KOPT-K1 (cell line): Measurements from ENCODE around the gene TBC1D5.
"Not testable (repeated sequence)": the region's sequence is repeated elsewhere in the genome, so short reads cannot be mapped to it uniquely, and the experiment has no call there.

Source experiments
- H3K27ac ChIP-seq: fragments of 200-600 bp; sonication (generic); 2 replicates; pipeline ENCODE4 v1.5.1; 2016; ENCODE audit warnings: antibody characterized with exemption, mild to moderate bottlenecking, low read depth, low read length; ENCODE audit not compliant: poor library complexity, severe bottlenecking
- H3K36me3 ChIP-seq: fragments of 200-600 bp; sonication (generic); 2 replicates; pipeline ENCODE4 v1.5.1; 2017; ENCODE audit warnings: antibody characterized with exemption, mild to moderate bottlenecking, low read length, moderate library complexity; ENCODE audit not compliant: insufficient read depth
- H3K9me3 ChIP-seq: fragments of 200-600 bp; sonication (generic); 2 replicates; pipeline ENCODE4 v1.5.1; 2017; ENCODE audit warnings: antibody characterized with exemption, low read length, mild to moderate bottlenecking; ENCODE audit not compliant: insufficient read depth, poor library complexity, severe bottlenecking

TBC1D5 gene

DNA sequence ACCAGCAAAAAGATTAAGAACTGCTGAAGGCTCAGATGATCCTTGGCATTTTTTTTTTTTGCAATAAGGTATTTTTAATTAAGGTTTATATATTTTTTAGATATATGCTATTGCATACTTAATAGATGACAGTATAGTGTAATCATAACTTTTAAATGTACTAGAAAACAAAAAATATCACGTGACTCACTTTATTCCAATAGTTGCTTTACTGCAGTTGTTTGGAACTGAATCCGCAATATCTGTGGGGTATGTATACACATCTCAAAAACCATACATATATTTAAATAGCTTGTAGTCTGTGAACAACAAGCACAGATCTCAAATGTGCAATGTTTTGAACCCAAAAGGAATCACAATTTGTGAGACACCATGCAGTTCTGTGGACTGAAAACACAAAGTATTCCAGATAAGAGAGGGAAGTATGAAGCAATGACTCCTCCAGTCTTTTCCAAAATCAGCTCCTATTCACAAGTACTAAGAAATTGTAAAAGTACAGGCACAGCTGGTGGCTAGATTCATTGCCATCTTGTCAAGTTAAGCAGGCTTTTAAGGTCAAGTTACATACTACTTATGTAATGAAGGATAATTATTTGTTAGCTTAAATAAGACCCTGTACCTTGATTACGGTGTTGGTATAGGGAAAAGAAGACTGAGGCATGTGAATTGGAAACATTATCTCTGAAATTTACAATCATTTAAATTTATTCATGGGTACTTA is 331.1 kb downstream of the TBC1D5 start:
- Histone ChIP-seq H3K27ac (no peak overlapping the region), H3K9me3 (no peaks in the 10 kb centered on the region), H3K36me3 (no peaks in the 10 kb centered on the region)

DNA sequence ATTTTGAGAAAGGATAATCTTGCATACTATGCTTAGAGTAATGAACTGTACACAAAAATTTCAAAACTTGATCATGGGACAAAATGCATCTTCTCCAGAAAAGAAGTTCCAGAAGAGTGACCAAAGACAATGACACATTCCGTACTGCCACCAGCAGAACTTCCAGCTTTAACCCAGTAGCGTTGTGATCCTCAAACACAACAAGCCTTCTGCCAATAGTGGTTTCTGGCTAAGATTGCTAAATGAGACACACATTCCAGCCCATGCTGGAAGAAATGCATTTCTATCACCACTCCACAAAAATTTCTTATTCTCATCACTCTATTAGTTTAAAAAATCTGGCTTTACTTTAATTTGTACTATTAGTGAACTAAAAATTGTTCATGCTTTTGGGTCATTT is 334.9 kb downstream of the TBC1D5 start:
- Histone ChIP-seq H3K9me3 (no peaks in the 10 kb centered on the region), H3K36me3 (peaks cover 8% of the 10 kb centered on the region), H3K27ac (no peak overlapping the region)

DNA sequence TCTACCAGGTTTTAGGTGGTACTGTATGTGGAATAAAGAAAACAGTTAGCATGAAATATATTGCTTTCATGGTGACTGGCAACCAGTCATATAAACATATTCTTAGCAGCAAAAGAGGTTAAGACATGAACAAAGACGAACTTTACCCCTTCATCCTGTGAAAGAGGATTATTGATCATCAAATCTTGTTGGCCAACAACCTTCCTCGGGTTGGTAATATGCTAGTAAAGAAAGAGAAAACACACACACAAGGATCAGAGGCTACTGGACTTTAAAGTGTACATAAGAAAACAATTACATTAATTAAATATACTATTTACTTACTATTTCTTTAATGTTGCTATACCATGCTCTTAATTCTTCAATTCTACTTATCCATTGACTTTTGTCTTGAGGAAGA is 337.9 kb downstream of the TBC1D5 start:
- Histone ChIP-seq H3K9me3 (no peaks in the 10 kb centered on the region), H3K27ac (no peak overlapping the region), H3K36me3 (peaks cover 17% of the 10 kb centered on the region)

DNA sequence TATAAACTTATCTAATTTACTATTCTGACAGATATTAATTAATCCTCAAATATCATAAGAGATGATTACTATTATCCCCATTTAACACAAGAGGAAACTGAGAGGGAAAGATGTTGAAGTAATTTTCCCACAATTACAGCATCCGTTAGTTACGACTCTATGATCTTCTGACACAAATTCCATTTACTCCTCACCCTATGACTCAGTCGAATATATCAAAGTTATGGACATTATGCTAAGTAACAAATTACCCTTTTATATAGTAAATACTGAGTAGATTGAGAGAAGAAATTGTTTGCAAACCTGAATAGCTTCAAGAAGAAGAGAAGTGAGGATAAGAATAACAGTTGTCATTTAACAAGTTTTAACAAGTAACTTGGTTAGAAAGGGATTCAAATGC is 340.0 kb downstream of the TBC1D5 start:
- no peaks in the 10 kb centered on the region for H3K9me3 ChIP-seq
- H3K36me3 ChIP-seq = peaks cover 17% of the 10 kb centered on the region
- H3K27ac ChIP-seq = no peak overlapping the region

DNA sequence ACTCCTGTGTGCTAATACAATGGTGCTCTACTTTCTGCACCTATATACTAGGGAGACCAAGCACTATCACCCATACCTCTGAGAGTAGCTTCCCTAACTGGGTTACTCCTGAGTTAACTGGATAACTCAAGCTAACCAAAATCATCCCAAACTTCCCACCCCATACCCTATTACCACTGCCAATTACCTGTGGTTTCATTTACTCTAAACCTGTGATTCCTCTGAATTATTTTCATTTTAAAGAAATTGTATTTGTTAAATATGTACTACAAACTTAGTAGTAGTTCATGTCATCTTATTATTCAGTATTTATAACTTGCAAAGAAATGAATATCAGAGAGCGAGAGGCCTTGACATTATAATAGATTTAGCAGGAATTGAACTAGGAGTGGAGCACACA is 340.5 kb downstream of the TBC1D5 start:
- no peak overlapping the region for H3K27ac ChIP-seq
- no peaks in the 10 kb centered on the region for H3K9me3 ChIP-seq
- peaks cover 17% of the 10 kb centered on the region for H3K36me3 ChIP-seq

DNA sequence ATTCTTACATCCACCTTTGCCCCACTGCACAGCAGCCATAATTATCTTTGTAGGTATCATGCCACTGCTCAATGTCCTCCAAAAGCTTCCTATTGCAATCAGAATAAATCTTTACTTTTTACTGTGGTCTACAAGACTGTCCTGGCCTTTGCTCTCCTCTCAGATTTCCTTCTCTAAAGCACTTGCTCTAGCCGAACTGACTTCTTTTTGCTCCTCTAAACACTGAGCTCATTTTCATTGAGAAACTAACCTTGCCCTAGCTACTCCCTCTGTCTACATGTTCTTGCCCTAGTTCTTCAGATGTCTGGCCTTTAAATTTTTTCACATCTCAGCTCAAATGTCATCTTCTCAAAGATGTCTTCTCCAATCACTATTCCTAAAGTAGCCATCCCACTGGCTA is 342.8 kb downstream of the TBC1D5 start:
- Histone ChIP-seq H3K27ac (no peak overlapping the region), H3K36me3 (peaks cover 16% of the 10 kb centered on the region), H3K9me3 (no peaks in the 10 kb centered on the region)

DNA sequence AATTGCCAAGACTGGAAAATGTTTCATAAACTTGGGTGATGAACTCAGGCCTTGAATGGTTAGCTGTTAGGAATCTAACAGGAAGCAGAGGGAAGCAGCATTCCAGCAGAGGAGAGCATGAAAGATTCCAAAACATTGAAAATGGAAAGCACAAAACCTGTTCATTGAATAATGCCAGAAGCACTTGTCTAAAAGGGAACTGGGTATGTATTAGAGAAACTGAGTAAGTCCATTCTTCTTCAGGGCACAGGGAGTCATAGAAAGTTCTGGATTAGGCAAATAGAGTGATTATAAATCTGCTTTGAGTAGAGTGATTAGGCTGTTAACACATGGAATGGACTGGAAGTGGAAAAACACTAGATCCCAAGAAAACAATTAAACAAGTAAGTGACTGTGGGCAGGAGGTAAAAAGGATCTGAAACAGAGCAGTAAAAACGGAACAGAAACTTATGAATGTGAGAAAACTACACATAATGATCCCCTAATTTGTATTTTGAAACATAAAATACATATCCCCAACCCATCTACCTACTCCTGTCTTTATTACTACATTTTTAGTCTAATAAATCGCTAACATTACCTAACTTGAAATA is 343.4 kb downstream of the TBC1D5 start:
- H3K36me3 ChIP-seq = peaks cover 12% of the 10 kb centered on the region
- H3K9me3 ChIP-seq = no peaks in the 10 kb centered on the region
- no peak overlapping the region for H3K27ac ChIP-seq

DNA sequence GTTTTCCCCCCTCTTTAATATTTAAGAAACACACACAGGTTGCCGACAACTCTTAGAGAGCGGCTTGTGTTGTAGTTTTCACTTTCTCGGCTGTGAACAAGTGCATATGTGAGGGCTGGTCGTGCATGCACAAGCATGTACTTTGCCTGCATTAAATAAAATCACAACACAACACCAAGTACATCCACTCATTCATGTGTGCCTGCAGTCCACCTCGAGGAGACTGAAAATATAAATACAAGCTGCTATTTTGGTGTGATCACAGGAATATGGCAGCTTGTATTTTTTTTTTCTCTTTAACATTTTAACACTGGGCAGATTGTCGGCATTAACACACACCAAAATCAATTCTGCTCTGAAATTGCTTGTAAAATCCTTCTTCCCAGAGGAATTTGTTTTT is 346.4 kb downstream of the TBC1D5 start:
- H3K36me3 ChIP-seq = peaks cover 20% of the 10 kb centered on the region; the same call in 1 of the 2 replicates
- no peak overlapping the region for H3K27ac ChIP-seq

DNA sequence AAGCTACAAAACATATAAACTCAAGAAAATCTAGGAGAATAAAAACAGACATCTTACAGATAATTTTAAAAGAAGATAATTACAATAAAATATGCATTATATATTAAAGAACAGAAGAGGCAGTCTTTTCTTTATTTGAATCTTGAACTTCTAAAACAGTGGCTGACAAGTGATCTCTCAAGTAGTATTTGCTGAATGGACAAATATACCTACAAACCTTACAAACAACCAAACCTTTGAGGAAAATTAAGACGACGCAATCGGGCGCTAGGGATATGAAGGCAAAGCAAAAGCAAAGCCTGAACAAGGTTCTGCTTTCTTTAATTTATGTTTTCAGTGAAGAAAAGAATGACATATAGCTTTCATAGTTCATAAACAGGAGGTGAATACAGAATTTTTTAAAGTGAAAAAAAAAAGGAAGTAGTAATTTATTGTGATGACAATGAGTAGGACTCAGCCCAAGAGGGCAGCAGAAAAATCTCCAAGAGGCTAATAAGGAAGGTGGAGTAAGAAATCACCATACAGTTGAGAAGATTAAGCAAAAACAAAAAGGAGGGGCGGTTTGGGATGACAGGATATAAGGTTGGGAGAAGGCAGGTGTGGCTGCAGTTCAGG is 347.8 kb downstream of the TBC1D5 start:
- peaks cover 9% of the 10 kb centered on the region for H3K9me3 ChIP-seq
- H3K27ac ChIP-seq = no peak overlapping the region
- peaks cover 20% of the 10 kb centered on the region; the same call in 1 of the 2 replicates for H3K36me3 ChIP-seq

More for the DNA sequence above, 346.4 kb downstream of the TBC1D5 start:
- H3K9me3 ChIP-seq = peaks cover 9% of the 10 kb centered on the region

DNA sequence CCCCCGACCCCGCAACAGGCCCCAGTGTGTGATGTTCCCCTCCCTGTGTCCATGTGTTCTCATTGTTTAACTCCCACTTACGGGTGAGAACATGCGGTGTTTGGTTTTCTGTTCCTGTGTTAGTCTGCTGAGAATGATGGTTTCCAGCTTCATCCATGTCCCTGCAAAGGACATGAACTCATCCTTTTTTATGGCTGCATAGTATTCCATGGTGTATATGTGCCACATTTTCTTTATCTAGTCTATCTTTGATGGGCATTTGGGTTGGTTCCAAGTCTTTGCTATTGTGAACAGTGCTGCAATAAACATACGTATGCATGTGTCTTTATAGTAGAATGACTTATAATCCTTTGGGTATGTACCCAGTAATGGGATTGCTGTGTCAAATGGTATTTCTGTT is 349.9 kb downstream of the TBC1D5 start:
- peaks cover 27% of the 10 kb centered on the region; the same call in 1 of the 2 replicates for H3K36me3 ChIP-seq
- not testable (repeated sequence) for H3K27ac ChIP-seq, H3K9me3 ChIP-seq

DNA sequence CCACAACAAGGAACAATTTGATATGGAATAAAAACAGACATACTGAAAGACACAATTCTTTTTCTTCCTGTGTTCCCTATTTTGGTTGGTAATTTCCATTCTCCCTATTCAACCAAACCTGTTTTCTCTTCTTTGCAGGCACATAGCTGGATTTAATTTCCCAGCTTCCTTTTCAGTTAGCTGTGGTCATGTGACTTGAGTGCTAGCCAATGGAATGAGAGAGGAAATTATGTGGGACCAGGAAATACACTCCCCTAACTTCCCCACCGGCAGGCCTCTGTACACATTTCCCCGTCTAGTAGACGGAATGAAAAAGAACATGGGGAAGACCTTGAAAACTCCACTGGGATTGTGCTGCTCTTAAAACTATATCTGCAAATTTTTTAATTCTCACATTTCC is 351.6 kb downstream of the TBC1D5 start:
- Histone ChIP-seq H3K36me3 (peaks cover 27% of the 10 kb centered on the region; the same call in 1 of the 2 replicates), H3K27ac (no peak overlapping the region), H3K9me3 (peaks cover 9% of the 10 kb centered on the region)

DNA sequence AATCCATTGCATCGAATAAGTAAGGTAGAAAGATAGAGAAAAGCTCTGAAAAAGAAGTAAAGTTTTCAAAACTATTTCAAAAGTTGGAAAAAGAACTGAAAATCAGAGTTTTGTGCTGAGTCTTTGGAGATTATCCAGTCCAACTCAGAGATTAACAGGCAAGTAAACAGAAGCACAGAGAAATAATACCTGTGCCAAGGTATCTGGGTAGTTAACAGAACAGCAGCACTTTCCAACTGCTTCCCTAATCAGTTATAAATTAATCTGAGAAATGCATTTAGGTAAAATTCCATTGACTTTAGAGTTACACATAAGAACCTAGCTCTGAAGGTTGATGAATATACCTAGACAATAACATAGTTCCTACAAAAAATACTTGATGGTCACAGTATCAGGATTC is 355.3 kb downstream of the TBC1D5 start:
- peaks cover 14% of the 10 kb centered on the region; the same call in 1 of the 2 replicates for H3K36me3 ChIP-seq
- no peaks in the 10 kb centered on the region for H3K9me3 ChIP-seq
- no peak overlapping the region for H3K27ac ChIP-seq

DNA sequence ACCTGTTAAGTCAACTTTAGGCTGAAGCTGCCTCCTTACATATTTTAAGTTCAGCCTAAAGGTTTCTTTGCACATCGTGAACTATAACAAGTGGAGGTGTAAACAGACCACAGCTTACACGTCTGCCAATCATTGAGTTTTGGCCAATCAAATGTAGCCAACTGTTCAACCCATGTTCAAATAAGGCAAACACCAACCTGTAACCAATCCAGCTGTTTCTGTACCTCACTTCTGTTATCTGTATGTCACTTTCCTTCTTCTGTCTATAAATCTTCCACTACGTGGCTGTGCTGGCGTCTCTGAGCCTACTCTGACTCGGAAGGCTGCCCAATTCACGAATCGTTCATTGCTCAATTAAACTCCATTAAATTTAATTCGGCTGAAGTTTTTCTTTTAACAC is 356.0 kb downstream of the TBC1D5 start:
- no peaks in the 10 kb centered on the region for H3K9me3 ChIP-seq
- H3K27ac ChIP-seq = no peak overlapping the region
- peaks cover 13% of the 10 kb centered on the region; the same call in 1 of the 2 replicates for H3K36me3 ChIP-seq

DNA sequence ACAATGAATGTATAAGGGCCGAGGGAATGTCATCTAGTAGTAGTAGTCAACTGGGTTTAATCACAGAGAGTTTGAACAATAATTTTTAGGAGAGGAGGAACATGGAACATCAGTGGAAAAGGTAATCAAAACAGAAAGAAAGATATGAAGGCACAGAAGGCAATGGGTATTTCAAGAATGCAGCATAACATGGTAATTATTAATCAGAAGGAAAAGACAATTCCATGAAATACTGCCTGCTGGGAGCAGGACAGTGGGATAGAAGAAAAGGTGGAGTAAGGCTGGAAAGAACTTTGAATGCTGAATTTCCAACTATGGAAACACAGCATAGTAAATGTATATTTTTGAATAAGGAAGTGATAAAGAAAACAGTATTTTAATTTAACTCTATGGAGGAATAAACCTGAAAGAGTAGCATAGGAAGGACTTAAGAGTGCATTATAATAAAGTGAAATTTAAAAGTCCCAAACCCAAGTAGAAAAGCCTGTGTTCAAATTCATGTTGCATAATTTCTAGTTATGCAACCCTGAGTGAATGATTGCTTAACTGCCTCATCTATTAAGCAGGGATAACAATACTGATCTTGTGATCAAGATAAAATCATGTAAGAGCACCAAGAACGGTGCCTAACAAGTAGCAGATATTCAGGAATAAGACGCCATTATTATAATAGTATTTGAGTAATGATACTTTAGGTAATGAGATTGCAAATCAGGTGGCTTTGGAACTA is 357.7 kb downstream of the TBC1D5 start:
- Histone ChIP-seq H3K27ac (no peak overlapping the region), H3K36me3 (peaks cover 7% of the 10 kb centered on the region; the same call in 1 of the 2 replicates), H3K9me3 (no peaks in the 10 kb centered on the region)

DNA sequence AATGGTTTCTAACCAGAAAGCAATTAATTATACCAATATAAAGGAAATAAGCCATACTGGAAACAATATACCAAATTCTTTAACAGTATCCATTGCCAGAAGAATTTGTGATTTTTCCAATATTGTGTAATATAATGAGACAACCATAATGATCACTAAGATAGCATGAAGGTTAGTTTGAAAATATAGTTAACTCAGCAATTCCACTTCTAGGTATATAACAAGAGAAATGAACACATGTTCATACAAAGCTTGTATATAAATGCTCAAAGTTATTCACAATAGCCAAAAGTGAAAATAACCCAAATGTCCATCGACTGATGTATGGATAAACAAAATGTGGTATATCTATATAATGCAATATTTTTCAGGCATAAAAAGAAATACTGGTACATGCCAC is 369.1 kb downstream of the TBC1D5 start:
- H3K9me3 ChIP-seq = no peaks in the 10 kb centered on the region
- no peak overlapping the region for H3K27ac ChIP-seq
- H3K36me3 ChIP-seq = peaks cover 27% of the 10 kb centered on the region
